Right renal cortex interstitium (tissue), 3 donors: ENCODE measurements around the gene GCH1. TPM values are rescaled to one million over a fixed set of nuclear protein-coding genes. Genes with fewer than 3 reads are reported as not detected.
"Not testable (repeated sequence)": the region's sequence is repeated elsewhere in the genome, so short reads cannot be mapped to it uniquely, and the experiment has no call there.

ENCODE experiments used
- DNase-seq, 3 donors: peaks; one replicate each; pipeline ENCODE4 v3.0.0-alpha.2; 2013; ENCODE audit warnings: low read depth in 3 of 3, low spot score in 2 of 3
- polyA plus RNA-seq, 3 donors: library from polyadenylated mRNA; unstranded; fragments of 120-200 nt; gene quantifications; one replicate each; pipeline ENCODE4 v1.2.1, GENCODE V29; 2013; ENCODE audit not compliant: insufficient read length in 3 of 3

The GCH1 gene
- polyA plus RNA-seq, 3 donors = 8.4 to 10.7 (median 9.3) TPM

DNA sequence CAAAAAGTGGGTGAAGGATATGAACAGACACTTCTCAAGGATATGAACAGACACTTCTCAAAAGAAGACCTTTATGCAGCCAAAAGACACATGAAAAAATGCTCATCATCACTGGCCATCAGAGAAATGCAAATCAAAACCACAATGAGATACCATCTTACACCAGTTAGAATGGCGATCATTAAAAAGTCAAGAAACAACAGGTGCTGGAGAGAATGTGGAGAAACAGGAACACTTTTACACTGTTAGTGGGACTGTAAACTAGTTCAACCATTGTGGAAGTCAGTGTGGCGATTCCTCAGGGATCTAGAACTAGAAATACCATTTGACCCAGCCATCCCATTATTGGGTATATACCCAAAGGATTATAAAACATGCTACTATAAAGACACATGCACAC is 27.0 kb downstream of the GCH1 start:
- not testable (repeated sequence) for DNase-seq

DNA sequence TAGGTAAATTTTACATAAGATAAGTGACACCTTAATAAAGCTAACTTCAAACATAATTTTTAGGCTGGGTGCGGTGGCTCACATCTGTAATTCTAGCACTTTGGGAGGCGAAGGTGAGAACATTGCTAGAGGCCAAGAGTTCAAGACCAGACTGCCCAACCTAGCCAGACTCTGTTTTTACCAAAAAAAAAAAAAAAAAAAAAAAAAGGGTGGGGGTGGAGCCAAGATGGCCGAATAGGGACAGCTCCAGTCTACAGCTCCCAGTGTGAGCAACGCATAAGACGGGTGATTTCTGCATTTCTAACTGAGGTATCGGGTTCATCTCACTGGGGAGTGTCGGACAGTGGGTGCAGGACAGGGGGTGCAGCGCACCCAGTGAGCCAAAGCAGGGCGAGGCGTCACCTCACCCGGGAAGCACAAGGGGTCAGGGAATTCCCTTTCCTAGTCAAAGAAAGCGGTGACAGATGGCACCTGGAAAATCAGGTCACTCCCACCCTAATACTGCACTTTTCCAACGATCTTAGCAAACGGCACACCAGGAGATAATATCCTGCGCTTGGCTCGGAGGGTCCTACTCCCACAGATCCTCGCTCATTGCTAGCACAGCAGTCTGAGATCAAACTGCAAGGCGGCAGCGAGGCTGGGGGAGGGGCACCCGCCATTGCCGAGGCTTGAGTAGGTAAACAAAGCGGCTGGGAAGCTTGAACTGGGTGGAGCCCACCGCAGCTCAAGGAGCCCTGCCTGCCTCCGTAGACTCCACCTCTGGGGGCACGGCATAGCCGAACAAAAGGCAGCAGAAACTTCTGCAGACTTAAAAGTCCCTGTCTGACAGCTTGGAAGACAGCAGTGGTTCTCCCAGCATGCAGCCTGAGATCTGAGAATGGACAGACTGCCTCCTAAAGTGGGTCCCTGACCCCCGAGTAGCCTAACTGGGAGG is 32.2 kb downstream of the GCH1 start:
- not testable (repeated sequence) for DNase-seq

DNA sequence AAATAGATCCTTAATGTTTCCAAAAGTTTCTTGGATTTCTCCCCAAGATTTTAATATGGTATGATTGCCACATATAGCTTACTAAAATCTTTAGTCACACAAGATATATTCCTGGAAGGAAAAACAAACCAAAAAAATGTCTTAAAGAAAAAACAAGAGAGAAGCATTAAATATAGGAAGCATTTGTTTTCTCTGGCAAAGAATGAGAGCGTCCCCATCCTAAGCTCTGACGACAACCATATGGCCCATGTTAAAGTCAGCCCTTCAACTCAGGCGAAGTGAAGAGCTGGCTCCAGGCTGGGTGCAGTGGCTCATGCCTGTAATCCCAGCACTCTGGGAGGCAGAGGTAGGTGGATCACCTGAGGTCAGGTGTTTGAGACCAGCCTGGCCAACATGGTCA is 35.6 kb downstream of the GCH1 start:
- peak in 2 of 3 donors; percentile 53 to 54 for DNase-seq

DNA sequence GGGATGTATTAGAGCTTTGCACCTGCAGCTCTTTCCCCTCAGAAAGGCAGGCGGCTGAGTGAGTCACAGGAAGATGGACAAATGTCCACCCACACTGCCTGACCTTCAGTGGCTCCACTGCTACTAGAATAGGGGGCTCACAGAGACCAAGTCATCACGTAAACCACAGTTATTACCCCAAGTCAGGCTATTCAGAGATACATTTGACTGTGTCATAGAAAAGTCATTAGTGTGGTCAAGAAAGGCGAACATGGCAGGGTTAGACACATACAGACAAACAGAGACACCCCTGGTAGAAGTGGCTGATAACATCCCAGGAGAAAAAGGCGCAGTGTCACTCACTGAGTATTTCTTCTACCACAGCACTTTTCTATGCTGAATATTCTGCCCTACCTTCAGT is 36.0 kb downstream of the GCH1 start:
- DNase-seq = no peak

DNA sequence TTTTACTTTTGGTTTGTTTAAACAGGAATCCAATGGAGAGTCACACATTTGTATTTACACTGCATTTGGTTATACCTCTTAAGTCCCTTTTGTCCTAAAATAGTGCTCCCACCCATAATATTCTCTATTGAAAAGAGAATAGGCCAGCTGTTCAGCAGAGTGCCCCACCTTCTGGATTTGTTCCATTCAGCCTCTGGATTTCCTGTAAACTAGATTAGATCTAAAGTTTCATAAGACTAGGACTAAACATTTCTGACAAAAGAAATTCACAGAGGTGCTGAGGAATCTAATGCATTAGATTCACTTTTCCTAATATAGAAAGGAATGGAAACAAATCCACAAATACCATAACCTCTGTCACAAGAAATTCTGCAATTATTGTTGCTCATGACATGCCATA is 38.1 kb downstream of the GCH1 start:
- DNase-seq = no peak

DNA sequence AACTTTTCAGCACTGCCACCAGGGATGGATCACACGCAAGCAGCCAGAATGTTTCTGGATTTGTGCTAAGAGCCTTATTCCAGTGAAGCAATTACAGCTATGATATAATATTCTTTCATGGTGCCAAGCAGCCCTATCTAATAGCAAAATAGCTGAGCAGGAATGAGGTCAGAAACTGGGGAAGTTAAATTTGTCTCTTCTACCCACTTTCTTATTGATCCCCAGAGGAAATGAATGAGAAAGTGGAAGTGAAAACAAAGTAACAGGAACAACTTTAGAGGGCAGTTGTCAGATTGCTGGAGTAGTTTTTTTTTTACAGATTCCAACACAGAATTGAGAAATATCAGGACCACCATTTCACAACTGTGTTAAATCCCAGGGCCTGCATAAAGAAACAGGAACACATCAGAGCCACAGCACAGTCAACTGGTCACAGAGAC is 44.8 kb downstream of the GCH1 start:
- no peak for DNase-seq

DNA sequence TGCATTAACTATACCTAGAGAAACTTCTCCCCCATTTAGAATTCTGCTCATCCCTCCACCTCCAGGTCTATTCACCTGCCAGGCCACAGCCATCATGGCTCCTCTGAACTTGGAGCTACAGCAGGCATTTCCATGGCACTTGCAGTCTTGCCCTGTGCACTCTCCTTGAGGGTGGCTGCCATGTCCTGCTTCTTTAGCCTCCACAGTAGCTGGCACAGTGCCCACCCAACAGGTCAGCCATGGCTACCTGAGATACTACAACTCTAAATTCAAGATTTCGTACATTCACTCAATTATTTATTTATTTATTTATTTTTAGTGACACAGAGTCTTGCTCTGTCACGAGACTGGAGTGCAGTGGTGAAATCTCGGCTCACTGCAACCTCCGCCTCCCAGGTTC is 46.5 kb downstream of the GCH1 start:
- no peak for DNase-seq

DNA sequence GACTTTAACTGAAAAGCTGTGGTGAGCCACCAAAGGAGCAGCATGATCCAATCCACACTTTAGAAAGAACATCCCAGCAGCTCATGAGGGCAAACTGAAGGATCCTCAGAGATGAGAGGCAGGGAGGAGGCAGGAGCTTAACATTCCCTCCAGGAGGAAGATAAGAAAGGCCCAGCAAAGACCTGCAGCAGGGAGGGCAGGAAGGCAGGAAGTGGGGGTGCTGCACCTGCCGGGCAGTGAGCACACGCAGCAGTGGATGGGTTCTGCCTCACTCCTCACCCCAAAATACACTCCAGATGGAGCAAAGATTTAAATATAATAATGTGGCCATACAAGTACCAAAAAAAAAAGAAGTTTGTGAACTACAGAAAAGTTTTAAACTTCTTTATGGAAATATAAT is 48.4 kb downstream of the GCH1 start:
- DNase-seq = no peak

DNA sequence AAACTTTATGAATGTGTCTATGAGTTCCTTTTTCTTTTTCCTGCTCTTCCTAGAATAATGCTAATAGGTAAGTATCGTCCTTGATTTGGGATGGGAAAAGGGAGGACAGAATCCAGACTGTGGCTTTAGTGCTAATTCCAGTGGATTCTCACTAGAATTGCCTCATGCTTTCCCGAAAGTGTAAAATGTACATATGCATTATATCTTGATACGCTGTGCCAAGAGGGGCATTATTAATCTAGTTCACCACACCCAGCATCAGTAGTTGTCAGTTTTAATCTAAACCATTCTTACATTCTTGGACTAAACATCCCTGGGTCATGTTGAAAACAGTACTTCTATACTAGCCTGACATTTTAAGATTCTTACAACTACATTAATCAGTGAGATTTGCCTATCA is 49.3 kb downstream of the GCH1 start:
- DNase-seq = no peak

DNA sequence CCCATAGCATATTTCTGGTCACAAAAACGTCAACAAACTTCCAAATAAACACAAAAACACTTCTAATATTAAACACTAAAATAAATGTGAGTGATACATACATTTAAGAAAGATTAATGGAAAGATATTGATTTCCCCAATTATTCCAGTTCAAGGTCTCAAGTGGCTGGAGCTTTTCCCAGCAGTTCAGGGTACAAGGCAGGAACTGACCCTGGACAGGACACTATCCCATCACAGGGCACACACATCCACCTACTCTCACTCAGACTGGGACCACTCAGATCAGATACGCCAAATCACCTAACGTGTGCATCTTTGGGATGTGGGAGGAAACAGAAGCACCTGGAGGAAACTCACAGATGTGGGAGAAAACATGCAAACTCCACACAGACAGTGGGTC is 50.4 kb downstream of the GCH1 start:
- no peak for DNase-seq

DNA sequence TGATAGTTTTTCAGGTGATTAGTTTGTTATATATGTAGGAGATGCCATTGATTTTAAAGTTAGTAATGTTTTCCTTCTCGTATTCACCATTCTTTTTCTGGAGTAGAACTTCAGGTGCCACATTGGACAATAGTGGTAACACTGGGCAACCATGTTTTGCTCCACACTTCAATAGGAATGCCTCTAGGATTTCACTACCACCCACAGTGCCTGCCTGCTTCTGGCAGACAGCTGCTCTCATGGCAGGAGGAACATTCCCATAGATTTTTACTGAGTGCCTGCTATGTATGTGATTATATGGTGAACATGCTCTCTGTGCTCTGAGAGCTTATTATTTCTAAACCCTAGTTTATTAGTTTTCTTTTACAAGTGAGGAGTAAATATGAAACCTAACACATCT is 53.7 kb downstream of the GCH1 start:
- no peak for DNase-seq

DNA sequence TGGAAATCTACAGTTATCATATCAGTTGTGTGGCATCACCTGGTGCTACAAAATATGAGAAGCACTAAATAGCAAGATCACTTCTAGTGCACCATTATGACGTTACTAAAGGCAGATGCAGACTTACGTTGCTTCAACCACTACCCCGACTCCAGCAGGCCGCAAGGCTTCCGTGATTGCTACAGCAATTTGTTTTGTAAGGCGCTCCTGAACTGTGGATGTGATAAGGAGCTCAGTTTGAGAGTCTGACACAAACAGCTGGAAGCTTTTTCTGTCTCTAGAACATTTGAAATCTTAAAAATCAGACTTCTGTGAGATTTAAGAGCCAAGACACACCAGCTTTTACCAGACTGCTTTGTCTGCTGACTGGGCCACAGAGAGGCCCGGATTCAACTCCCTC is 57.0 kb downstream of the GCH1 start:
- DNase-seq = no peak

DNA sequence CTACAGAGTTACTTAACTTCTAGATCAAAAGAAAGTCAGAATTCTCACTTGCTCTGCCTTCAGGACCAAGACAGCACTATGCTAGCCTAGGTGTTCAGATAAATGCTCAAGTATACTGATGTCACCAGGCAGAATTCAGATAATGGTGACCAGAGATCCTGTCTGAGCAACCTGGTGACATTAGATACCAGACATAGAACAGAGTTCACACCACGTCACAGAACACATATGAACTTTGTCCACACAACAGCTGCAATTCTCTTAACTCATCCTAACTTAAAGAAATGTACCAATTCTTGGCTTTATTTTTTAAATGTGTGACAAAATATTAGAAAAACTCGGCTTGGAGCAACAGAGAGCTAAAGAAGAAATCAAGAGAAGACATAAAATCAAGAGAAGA is 58.1 kb downstream of the GCH1 start:
- no peak for DNase-seq

DNA sequence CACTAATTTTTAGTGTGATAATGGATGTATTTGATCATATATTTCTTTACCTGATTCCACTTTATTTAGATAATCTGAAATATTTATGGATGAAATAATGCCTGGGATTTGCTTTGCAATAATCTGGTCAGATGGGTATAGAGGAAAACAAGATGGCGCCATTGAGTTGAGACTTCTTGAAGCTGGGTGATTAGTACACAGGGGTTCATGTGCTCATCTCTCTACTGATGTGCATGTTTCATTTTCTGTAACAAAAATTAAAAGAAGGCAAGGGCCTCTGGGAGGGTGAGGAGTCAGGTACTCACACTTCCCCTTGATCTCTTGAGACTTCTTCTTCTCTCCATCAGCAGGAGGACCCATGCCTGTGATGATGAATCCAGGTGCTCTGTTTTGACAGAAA is 61.8 kb downstream of the GCH1 start:
- DNase-seq = no peak

DNA sequence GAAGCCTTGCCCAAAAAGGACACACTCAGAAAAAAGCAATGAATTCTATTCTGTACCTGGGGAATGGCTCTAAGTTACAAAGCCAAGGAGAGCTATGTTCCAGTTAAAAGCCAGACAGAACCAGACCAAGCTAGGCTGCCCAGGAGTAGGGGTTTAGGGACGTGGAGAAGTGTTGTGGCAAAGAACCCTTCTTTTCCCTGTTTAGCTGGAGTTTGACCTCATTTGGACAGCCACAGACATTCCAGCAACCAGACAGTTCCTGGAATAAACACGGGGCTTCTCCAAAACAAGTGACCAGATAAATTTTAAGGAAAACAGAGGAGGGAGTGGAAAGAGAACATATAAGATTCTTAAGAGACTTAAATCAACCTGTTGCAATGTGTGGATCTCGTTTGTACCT is 62.3 kb downstream of the GCH1 start:
- no peak for DNase-seq

DNA sequence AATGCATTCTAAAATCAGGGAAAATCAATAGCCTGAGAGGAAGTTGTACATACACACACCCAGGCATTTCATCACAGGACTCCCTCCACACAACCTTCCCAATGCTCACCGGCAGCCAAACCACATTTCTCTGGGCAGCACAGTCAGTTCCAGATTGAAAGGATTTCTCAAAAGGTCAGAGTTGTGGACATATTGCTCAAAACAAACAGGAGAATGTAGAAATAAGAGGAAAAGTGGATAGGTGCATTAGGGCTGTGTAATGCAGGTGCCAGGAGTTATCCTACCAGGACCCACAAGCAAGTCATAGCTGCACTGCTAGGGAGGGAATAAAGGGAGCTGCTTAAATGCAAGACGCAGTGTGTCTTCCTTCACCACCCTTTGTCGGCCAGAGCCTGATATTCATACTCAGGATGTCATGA is 62.9 kb downstream of the GCH1 start:
- DNase-seq = no peak

DNA sequence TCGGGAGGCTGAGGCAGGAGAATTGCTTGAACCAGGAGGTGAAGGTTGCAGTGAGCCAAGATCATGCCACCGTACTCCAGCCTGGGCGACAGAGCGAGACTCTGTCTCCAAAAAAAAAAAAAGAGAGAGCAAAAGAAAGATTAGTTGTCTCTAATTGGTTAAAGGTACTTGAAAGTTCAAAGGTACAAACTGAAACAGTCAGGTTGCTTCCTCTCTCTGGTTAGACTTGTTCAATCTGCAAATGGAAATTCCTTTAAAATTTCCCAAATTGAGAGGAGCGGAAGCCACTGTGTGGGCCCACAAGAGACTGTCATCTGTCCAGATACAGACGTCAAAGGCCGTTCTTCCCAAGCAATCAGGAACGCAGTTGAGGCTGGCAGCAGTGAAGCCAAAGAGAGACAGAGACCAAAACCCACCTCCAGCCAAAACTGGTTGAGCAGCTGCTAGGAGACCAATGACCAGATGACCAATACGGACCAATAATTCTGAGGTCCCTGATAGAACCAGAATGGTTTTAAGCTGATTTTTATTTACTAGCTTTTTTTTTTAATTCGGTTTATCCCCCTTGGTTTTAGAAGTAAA is 63.6 kb downstream of the GCH1 start:
- no peak for DNase-seq

DNA sequence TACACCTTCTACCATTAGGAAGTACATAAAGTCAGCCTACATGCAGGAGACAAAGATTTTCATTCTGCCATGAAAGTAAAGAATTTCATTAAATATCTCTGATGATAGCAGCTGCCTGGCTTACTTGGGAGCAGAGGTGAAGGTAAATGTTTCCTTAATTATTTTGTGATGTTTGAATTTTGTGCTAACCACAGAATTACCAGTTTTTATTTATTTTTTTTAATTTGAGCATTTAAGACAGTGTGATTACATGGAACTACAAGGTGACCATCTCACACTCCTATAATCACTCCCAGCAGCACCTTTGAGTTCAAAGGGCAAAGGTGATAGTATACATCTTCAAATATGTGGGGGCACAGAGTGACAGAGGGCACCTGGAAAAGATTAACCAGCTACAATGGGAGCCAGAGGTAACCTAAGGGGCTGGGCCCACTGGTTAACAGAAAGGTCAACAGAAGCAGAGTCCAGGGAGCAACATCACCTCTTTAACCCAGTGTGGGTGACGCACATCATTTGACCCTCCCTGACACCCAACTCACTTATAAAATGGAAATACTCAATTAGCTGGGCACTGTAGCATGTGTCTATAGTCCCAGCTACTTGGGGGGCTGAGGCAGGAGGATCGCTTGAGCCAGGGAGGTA is 65.0 kb downstream of the GCH1 start:
- no peak for DNase-seq

DNA sequence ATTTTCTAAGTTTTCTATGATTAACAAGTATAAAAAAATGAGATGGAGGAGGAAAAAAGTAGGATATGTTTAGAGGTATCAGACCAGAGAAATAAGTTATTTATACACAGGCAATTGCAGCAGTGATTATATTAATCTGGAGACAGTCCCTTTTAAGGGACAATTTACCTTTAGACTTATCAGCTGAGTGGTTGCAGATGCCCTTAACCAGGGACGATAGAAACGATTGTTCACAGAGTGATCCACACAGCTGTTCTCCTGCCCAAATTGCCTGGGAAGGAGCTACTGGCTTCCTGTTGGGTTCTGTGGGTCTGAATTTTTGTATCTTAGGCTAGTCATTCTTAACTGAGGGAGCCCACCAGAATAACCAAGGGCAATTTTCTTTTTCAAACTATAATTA is 66.4 kb downstream of the GCH1 start:
- no peak for DNase-seq

DNA sequence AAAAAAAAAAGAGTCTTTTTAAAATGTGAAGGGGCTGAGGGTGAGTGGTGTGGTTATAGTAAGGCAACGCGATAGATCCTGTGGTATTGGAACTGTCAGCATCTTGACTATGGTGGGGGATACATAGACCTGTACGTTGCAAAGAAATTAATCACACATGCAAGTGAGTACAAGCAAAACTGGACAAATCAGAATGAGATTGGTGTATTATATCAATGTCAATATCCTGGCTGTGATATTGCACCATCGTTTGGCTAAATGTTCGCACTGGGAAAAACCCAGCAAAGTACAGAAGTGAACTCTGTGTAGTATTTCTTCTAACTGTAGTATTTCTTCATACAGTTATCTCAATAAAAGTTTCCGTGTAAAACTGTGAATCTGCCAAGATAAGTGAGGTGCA is 67.9 kb downstream of the GCH1 start:
- no peak for DNase-seq

DNA sequence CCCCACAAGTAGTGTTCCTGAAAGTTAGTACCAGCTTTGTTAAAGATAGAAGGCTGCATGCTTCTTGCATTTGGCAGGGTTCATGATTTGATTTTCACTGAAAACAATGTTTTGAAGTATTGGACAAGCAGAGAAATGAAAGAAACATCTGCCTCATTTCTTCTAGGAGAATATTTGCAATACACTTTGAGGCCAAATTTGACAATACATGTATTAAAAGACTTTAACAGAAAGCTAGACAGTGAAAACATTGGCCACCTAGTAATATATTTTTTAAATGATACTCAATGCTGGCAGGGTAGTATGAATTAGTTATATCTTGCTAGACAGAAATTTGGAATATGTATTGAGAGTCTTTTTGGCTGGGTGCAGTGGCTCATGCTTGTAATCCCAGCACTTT is 68.5 kb downstream of the GCH1 start:
- no peak for DNase-seq

DNA sequence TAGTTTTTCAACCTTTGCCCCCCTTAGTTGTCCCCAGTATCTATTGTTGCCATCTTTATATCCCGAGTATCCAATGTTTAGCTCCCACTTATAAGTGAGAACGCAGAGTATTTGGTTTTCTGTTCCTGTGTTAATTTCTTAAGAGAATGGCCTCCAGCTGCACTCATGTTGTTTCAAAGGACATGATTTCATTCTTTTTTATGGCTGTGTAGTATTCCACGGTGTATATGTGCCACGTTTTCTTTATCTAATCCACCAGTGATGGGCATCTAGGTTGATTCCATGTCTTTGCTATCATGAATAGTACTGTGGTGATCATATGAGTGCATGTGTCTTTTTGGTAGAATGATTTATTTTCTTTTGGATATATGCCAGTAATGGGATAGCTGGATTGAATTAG is 72.0 kb downstream of the GCH1 start:
- DNase-seq = no peak
